Activated effector memory CD4-positive, alpha-beta T cell treated with Interleukin-2 at 50 U/mL for 16 hours (primary cell): ENCODE results near the gene RXFP1.

ENCODE experiments used
- DNase-seq: peaks from one replicate; pipeline ENCODE4 v3.0.0-alpha.2; 2020

Gene RXFP1

GRCh38 chr4:158543191-158543590, 21.5 kb downstream of the RXFP1 start:
- DNase-seq, result no peak

- DNase-seq, result no peak
Observed at GRCh38 chr4:158544141-158544540, 22.5 kb downstream of the RXFP1 start.

GRCh38 chr4:158553364-158553763, 31.7 kb downstream of the RXFP1 start:
- no peak for DNase-seq

- DNase-seq, result no peak
Observed at GRCh38 chr4:158560284-158560683, 38.6 kb downstream of the RXFP1 start.

- DNase-seq, result no peak
Observed at GRCh38 chr4:158566860-158567259, 45.2 kb downstream of the RXFP1 start.

- no peak for DNase-seq
Observed at GRCh38 chr4:158571736-158572135, 50.1 kb downstream of the RXFP1 start.

- no peak for DNase-seq
Observed at GRCh38 chr4:158572608-158573007, 50.9 kb downstream of the RXFP1 start.

GRCh38 chr4:158578476-158578875, 56.8 kb downstream of the RXFP1 start:
- no peak for DNase-seq

- DNase-seq, result no peak
Observed at GRCh38 chr4:158580064-158580463, 58.4 kb downstream of the RXFP1 start.

GRCh38 chr4:158581161-158581560, 59.5 kb downstream of the RXFP1 start:
- no peak for DNase-seq

- DNase-seq, result no peak
Observed at GRCh38 chr4:158586881-158587280, 65.2 kb downstream of the RXFP1 start.

- DNase-seq, result no peak
Observed at GRCh38 chr4:158588285-158588684, 66.6 kb downstream of the RXFP1 start.

- no peak for DNase-seq
Observed at GRCh38 chr4:158588777-158589176, 67.1 kb downstream of the RXFP1 start.

GRCh38 chr4:158590306-158590705, 68.6 kb downstream of the RXFP1 start:
- no peak for DNase-seq

- DNase-seq, result no peak
Observed at GRCh38 chr4:158590824-158591223, 69.1 kb downstream of the RXFP1 start.

- DNase-seq, result no peak
Observed at GRCh38 chr4:158597879-158598596, 76.4 kb downstream of the RXFP1 start.

- no peak for DNase-seq
Observed at GRCh38 chr4:158599150-158599549, 77.5 kb downstream of the RXFP1 start.

- no peak for DNase-seq
Observed at GRCh38 chr4:158599765-158600498, 78.2 kb downstream of the RXFP1 start.

GRCh38 chr4:158604369-158604768, 82.7 kb downstream of the RXFP1 start:
- DNase-seq, result no peak

GRCh38 chr4:158605393-158605792, 83.7 kb downstream of the RXFP1 start:
- DNase-seq, result no peak

- no peak for DNase-seq
Observed at GRCh38 chr4:158606969-158607368, 85.3 kb downstream of the RXFP1 start.

GRCh38 chr4:158609116-158609515, 87.4 kb downstream of the RXFP1 start:
- no peak for DNase-seq

- DNase-seq, result no peak
Observed at GRCh38 chr4:158610790-158611189, 89.1 kb downstream of the RXFP1 start.

- no peak for DNase-seq
Observed at GRCh38 chr4:158613046-158613445, 91.4 kb downstream of the RXFP1 start.

GRCh38 chr4:158617956-158618355, 96.3 kb downstream of the RXFP1 start:
- DNase-seq, result no peak
